Measurements from ENCODE around the gene CASP10.

The CASP10 gene

DNA sequence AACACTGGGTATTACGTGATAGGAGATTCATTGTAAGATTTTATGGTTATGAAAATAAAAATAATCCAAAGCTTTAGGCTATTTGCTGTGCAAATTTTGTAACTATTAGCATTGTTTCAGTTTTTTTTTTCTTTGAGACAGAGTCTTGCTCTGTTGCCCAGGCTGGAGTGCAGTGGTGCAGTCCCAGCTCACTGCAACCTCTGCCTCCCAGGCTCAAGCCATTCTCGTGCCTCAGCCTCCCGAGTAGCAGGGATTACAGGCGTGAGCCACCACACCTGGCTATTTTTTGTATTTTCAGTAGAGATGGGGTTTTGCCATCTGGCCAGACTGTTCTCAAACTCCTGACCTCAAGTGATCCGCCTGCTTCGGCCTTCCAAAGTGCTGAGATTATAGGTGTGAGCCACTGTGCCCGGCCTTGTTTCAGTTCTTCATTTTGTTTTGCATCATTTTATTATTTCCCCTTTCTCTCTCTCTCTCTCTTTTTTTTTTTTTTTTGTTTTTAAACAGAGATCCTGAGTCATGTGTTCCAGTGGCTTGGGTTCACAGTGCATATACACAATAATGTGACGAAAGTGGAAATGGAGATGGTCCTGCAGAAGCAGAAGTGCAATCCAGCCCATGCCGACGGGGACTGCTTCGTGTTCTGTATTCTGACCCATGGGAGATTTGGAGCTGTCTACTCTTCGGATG is 25.8 kb downstream of the CASP10 start:
- no peak for TF ChIP-seq CTCF (IDR thresholded peaks at IDR 0.05; ENCODE audit: low read depth, low read length, missing control alignments)
- no peak overlapping the region for H3K4me3 ChIP-seq (ENCODE audit: low read depth, low read length)
- no peak for DNase-seq (ENCODE audit: low read depth)

DNA sequence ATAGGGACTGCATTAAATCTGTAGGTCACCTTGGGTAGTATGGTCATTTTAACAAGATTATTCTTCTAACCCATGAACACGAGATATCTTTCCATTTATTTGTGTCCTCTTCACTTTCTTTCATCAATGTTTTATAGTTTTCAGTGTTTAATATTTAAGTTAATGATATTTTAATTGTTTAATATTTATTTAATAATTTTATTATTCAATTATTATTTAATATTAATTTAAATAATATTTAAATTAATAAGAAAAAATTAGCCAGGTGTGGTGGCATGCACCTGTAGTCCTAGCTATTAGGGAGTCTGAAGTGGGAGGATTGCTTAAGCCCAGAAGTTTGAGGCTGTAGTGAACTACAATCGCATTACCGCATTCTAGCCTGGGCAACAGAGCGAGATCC is 33.0 kb downstream of the CASP10 start:
- no peak for DNase-seq (ENCODE audit: low read depth)
- no peak overlapping the region for H3K4me3 ChIP-seq (ENCODE audit: low read depth, low read length)
- no peak for TF ChIP-seq CTCF (IDR thresholded peaks at IDR 0.05; ENCODE audit: low read depth, low read length, missing control alignments)

DNA sequence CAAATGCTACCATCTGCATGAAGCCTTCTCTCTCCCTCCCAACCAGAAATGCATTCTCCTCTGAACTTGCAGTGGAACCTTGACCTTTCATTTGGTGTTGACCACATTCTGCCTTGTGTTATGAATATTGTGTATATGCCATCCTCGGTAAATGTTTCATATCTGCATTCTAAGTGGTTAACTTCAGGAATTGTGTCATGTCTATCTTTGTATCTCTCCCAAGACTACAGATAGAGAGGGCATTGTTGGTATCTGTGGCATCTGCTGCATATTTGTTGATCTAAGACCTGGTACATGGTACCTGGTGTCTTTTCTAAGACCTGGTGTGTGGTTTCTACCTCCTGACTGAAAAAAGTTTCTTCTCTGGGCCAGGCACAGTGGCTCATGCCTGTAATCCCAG is 34.0 kb downstream of the CASP10 start:
- no peak for DNase-seq (ENCODE audit: low read depth)
- no peak for TF ChIP-seq CTCF (IDR thresholded peaks at IDR 0.05; ENCODE audit: low read depth, low read length, missing control alignments)

DNA sequence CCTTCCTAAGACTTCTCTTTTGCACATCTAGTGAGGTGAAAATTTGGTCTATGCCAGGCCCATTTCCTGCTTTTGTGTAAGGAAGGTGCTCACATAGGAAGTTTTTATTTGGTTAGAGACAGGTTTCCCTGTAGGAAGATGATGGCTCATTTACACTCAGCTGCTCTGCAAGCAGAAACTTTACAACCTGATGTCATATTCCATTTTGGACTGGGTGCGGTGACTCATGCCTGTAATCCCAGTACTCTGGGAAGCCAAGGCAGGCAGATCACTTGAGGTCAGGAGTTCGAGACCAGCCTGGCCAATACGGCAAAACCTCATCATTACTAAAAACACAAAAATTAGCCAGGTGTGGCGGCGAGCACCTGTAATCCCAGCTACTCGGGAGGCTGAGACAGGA is 35.8 kb downstream of the CASP10 start:
- DNase-seq (ENCODE audit: low read depth), result no peak
- no peak overlapping the region for H3K4me3 ChIP-seq (ENCODE audit: low read depth, low read length)
- no peak for TF ChIP-seq CTCF (IDR thresholded peaks at IDR 0.05; ENCODE audit: low read depth, low read length, missing control alignments)

More for the DNA sequence above, 34.0 kb downstream of the CASP10 start:
- no peak overlapping the region for H3K4me3 ChIP-seq (ENCODE audit: low read depth, low read length)

GRCh38 chr2:201219328-201220096 is 36.6 kb downstream of the CASP10 start:
- no peak for TF ChIP-seq CTCF (IDR thresholded peaks at IDR 0.05; ENCODE audit: low read depth, low read length, missing control alignments)
- no peak for DNase-seq (ENCODE audit: low read depth)
- H3K4me3 ChIP-seq (ENCODE audit: low read depth, low read length), result no peak overlapping the region

DNA sequence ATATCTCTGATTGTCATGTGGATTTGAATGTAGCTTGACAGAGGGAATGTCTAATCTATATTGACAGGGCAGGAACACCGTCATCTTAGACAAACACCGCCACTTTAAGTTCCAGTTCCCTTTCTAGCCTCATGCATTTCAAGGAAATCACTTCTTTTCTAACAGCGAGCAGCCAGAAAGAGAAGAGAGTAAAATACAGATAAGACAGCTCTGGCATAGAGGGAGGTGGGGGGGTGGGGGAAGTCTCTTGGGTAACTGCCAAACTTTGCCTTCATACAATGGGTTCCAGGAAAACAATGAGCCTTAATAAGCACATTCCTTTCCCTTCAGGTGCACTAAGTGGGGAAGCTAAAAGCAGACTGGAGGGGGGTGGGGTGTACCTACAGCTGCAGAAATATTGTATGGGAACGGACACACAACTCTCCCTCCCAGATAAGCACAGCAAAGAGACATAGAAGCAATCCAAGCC is 37.2 kb downstream of the CASP10 start:
- no peak for TF ChIP-seq CTCF (IDR thresholded peaks at IDR 0.05; ENCODE audit: low read depth, low read length, missing control alignments)
- no peak overlapping the region for H3K4me3 ChIP-seq (ENCODE audit: low read depth, low read length)
- DNase-seq (ENCODE audit: low read depth), result no peak

All from GM12864 (cell line).